ENCODE results near the gene NOX4. TPM values are rescaled to one million over a fixed set of nuclear protein-coding genes. Genes with fewer than 3 reads are reported as not detected.

NOX4 gene
- total RNA-seq, 1 experiment from 2014 or later, result not detected

DNA sequence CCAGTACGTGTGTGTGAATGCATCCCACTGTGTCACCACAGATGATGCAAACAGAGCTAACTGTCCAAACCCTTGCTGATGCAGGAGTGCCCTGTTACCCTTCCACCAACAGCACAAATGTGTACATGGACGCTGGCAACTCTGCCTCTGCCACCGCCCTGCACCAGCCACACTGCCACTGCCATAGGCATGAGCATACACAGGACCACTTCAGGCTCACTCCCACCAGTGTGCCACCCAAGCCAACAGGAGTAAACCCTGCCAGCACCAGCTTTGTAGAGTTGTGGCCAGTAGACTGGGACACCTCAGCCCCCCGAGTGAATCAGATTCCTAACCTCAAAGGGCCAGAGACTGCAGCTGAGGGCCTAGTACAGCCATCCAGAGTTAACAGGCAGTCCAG, 34.0 kb downstream of the NOX4 start:
- intact Hi-C loops (cut with micrococcal nuclease), result no loop called here
- no peaks in the 10 kb centered on the region for H3K36me3 Mint-ChIP-seq (ENCODE audit: insufficient read depth, unreplicated experiment)
- peaks cover 65% of the 10 kb centered on the region for H3K27me3 Mint-ChIP-seq (ENCODE audit: insufficient read depth, unreplicated experiment)
- POLR2A ChIA-PET, result interaction anchor here (0.6 kb wide), 1 partner anchor 117 kb away, joined by 3 read pairs; no protein-coding TSS in a partner anchor
- peaks cover 8% of the 10 kb centered on the region for H3K9me3 Mint-ChIP-seq (ENCODE audit: unreplicated experiment)
- H3K4me1 Mint-ChIP-seq (ENCODE audit: insufficient read depth, unreplicated experiment), result no peaks in the 10 kb centered on the region
- DNase-seq (ENCODE audit: unreplicated experiment), result no peak
- CTCF ChIA-PET, result no interaction called here
- TF ChIP-seq, protein P1, sequence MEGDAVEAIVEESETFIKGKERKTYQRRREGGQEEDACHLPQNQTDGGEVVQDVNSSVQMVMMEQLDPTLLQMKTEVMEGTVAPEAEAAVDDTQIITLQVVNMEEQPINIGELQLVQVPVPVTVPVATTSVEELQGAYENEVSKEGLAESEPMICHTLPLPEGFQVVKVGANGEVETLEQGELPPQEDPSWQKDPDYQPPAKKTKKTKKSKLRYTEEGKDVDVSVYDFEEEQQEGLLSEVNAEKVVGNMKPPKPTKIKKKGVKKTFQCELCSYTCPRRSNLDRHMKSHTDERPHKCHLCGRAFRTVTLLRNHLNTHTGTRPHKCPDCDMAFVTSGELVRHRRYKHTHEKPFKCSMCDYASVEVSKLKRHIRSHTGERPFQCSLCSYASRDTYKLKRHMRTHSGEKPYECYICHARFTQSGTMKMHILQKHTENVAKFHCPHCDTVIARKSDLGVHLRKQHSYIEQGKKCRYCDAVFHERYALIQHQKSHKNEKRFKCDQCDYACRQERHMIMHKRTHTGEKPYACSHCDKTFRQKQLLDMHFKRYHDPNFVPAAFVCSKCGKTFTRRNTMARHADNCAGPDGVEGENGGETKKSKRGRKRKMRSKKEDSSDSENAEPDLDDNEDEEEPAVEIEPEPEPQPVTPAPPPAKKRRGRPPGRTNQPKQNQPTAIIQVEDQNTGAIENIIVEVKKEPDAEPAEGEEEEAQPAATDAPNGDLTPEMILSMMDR (IDR thresholded peaks at IDR 0.05; ENCODE audit: unreplicated experiment), result no peak
- H3K4me3 Mint-ChIP-seq (ENCODE audit: unreplicated experiment), result no peak overlapping the region
- no peak overlapping the region for H3K27ac Mint-ChIP-seq (ENCODE audit: low read depth, unreplicated experiment)
- BruUV-seq (replicated peaks), result no TSS peak

DNA sequence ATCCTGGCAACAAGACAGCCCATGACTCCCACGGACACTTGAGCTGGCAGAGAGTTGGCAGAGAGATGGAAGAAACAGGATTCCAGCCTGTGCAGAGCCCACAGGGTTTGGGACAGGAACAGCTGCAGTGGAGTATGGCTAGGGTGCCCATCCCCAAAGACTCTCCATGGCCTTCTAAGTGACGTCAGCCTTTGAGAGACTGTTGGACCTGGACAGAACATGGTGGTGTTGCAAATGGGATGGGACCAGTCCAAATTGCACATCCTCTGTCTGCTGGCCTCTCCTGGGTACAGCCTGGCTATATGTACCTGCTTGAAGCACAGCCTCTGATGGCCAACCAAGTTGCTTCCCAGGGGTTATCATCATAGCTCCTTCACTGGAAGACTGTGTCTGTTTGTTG, 34.5 kb downstream of the NOX4 start:
- no TSS peak for BruUV-seq (replicated peaks)
- TF ChIP-seq, protein P1 (IDR thresholded peaks at IDR 0.05; ENCODE audit: unreplicated experiment), result no peak
- Mint-ChIP-seq H3K4me3 (ENCODE audit: unreplicated experiment) (no peak overlapping the region), H3K9me3 (ENCODE audit: unreplicated experiment) (peaks cover 8% of the 10 kb centered on the region), H3K27ac (ENCODE audit: low read depth, unreplicated experiment) (no peak overlapping the region), H3K27me3 (ENCODE audit: insufficient read depth, unreplicated experiment) (peaks cover 65% of the 10 kb centered on the region), H3K4me1 (ENCODE audit: insufficient read depth, unreplicated experiment) (no peaks in the 10 kb centered on the region), H3K36me3 (ENCODE audit: insufficient read depth, unreplicated experiment) (no peaks in the 10 kb centered on the region)
- CTCF ChIA-PET, result no interaction called here
- no peak for DNase-seq (ENCODE audit: unreplicated experiment)
- intact Hi-C loops (cut with micrococcal nuclease), result no loop called here
- POLR2A ChIA-PET, result no interaction called here

DNA sequence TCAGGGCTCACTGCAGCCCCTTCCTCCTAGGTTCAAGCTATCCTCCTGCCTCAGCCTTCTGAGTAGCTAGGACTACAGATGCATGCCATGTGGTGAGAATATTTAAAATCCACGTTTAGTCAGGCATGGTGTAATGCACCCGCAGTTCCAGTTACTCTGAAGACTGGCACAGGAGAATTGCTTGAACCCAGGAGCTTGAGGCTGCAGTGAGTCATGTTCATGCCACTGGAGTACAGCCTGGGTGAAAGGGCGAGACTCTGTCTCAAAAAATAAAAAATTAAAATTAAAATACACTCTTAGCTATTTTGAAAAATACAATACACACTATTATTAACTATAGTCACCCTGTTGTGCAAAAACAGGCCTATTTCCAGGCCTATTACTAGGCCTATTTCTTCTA, 38.4 kb downstream of the NOX4 start:
- Mint-ChIP-seq H3K27me3 (ENCODE audit: insufficient read depth, unreplicated experiment) (peaks cover 45% of the 10 kb centered on the region), H3K9me3 (ENCODE audit: unreplicated experiment) (no peaks in the 10 kb centered on the region), H3K4me3 (ENCODE audit: unreplicated experiment) (no peak overlapping the region), H3K4me1 (ENCODE audit: insufficient read depth, unreplicated experiment) (no peaks in the 10 kb centered on the region), H3K36me3 (ENCODE audit: insufficient read depth, unreplicated experiment) (no peaks in the 10 kb centered on the region), H3K27ac (ENCODE audit: low read depth, unreplicated experiment) (no peak overlapping the region)
- ChIA-PET CTCF (interaction anchor here (0.6 to 0.7 kb wide), 2 partner anchors 120 to 224 kb away, joined by 3 to 5 read pairs; no protein-coding TSS in a partner anchor), POLR2A (no interaction called here)
- no peak for DNase-seq (ENCODE audit: unreplicated experiment)
- no TSS peak for BruUV-seq (replicated peaks)
- TF ChIP-seq, protein P1 (IDR thresholded peaks at IDR 0.05; ENCODE audit: unreplicated experiment), result no peak
- intact Hi-C loops (cut with micrococcal nuclease), result no loop called here

DNA sequence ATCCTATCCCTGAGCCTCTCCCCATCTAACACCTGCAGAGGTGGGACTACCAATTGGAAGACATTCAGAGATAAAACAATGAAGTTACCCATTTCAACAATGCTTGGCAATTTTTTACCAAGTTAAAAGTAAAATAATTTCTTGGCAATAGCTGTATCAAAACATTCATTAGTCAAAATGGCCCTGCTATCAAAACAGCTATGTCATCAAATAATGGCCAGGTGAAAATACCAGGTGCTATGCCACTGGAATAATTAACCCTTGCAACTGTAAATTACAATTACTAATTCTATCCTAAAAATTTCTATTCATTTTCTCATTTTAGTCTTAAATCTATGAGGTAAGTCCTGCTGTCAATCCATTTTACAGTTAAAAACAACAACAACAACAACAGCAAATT, 43.3 kb downstream of the NOX4 start:
- TF ChIP-seq, protein P1 (IDR thresholded peaks at IDR 0.05; ENCODE audit: unreplicated experiment), result no peak
- ChIA-PET POLR2A (no interaction called here), CTCF (interaction anchor here (0.6 kb wide), 1 partner anchor 24 kb away, joined by 3 read pairs; no protein-coding TSS in a partner anchor)
- Mint-ChIP-seq H3K4me1 (ENCODE audit: insufficient read depth, unreplicated experiment) (no peaks in the 10 kb centered on the region), H3K4me3 (ENCODE audit: unreplicated experiment) (no peak overlapping the region), H3K27ac (ENCODE audit: low read depth, unreplicated experiment) (no peak overlapping the region), H3K9me3 (ENCODE audit: unreplicated experiment) (no peaks in the 10 kb centered on the region), H3K27me3 (ENCODE audit: insufficient read depth, unreplicated experiment) (peaks cover 33% of the 10 kb centered on the region), H3K36me3 (ENCODE audit: insufficient read depth, unreplicated experiment) (no peaks in the 10 kb centered on the region)
- DNase-seq (ENCODE audit: unreplicated experiment), result no peak
- BruUV-seq (replicated peaks), result no TSS peak
- intact Hi-C loops (cut with micrococcal nuclease), result no loop called here

Data from MCF 10A (cell line).